ENCODE data around the gene MAGI2.
"Not testable (repeated sequence)": the region's sequence is repeated elsewhere in the genome, so short reads cannot be mapped to it uniquely, and the experiment has no call there.

MAGI2 gene

DNA sequence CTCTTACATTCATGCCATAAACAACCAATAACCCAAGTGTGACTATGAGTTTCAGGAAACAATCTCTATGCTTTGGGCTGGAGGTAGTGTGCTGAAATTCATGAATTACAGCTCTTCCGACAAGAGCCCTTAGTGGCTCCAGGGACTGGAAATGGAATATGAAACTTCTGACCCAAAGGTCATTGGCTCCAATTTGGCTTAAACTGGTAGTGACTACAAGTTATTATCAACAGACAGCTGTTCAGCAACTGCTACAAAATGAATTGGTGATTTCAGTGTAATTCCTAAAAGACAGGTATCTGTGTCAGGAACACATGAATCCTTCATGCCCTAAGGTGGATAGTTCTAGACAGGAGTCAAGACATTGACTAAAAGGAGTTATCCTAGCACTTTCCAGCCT, 909.5 kb downstream of the MAGI2 start:
- DNase-seq (ENCODE audit: low read depth) = no peak

DNA sequence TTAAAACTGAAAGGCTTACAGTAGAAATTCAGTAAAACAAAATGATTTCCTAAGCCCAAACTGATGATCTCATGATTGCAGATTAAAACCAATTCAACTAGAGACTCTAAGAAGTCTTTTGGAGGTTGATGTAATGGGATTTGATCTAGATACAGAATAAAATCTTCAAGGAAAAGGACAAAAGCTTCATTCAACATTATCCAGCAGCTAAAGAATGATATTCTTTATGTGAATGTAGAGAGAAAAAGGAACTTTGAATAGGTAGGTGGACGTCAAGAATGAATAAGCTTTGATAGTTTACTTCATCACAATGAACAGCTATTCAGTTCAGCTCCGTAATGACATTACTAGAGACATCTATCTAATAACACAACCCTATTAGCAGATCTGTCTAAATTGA, 910.5 kb downstream of the MAGI2 start:
- DNase-seq (ENCODE audit: low read depth) = no peak

DNA sequence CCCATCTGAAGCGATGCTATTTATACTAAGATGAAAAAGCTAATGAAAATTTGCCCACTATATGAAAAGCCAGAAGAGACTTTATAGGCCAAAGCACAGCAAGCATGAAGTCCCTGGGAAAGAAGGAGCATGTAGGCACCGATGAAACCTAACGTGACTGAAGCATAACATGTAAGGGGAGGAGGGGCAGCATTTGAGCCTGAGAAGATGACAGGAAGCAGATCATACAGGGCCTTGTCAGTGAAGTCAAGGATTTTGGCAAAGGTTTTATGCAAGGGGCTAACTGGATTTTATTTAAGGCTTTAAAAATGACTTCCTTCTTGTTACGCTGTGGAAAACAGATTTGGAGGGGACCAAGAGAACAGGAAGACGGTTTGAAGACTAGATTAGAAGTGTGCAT, 910.9 kb downstream of the MAGI2 start:
- DNase-seq (ENCODE audit: low read depth) = no peak

DNA sequence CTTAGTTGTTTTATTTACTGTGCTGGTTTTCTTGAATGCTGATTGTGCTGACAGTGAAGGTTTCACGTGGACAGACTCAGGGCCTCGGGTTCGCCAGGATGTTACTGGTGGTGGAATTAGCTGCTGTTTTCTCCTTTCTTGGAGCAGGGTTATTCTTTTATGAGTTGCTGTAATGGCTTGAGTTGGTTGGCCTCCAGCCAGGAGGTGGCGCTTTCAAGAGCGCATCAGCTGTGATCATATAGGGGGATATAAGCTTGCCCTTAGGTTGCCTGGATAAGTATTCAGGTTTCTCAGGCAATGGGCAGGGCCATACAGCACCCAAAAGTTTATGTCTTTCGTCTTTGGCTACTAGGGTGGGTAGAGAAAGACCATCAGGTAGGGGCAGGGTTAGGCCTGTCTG, 913.6 kb downstream of the MAGI2 start:
- DNase-seq (ENCODE audit: low read depth) = no peak

DNA sequence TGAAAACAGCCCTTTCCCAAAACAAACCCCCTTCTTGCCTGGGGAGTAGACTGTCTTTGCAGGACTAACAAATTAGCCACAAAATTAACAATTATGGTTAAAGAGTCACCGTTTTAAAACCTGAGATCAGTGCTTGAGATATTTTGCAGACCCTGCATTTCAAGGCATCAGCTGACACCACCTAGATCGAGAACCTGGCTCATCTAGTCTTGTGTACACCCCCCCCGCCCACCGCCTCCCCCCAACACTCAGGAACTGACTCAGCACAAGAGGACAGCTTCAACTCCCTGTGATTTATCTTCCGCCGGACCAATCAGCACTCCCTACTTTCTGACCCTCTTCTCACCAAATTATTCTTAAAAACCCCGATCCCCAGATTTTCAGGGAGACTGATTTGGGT, 917.8 kb downstream of the MAGI2 start:
- no peak for DNase-seq (ENCODE audit: low read depth)

DNA sequence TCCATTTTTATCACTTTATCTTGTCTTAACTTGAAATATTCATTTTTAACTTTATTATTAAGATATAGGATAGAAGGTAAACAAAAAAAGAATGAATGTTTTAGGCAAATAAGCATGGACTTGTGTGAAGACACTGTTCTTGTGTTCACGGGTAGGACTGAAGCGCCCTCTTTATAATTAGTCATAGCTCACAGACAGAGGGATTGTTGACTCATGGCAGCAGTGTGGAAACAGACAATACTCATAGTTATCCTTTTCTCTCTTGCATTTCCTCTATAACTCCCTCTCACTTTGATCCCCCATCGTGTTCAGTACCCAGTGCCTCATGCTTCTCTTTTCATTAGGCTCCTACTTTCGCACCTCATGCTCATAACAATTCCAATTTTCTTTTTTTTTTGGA, 923.1 kb downstream of the MAGI2 start:
- DNase-seq (ENCODE audit: low read depth) = no peak

DNA sequence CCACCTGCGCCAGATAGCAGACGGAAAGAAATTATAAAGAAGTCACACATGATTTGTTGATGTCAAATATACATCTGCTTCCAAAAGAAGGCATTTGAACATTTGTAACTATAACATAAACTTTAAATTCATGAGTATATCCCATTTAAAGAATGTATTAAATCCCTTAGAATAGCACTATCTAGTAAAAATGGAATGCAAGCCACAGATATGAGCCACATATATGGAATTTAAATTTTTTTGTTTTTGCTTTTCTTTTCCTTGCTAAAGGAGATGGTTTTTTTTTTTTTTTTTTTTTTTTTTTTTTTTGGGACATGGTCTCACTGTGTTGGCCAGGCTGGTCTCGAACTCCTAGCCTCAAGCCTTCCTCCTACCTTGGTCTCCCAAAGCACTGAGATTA, 924.1 kb downstream of the MAGI2 start:
- no peak for DNase-seq (ENCODE audit: low read depth)

DNA sequence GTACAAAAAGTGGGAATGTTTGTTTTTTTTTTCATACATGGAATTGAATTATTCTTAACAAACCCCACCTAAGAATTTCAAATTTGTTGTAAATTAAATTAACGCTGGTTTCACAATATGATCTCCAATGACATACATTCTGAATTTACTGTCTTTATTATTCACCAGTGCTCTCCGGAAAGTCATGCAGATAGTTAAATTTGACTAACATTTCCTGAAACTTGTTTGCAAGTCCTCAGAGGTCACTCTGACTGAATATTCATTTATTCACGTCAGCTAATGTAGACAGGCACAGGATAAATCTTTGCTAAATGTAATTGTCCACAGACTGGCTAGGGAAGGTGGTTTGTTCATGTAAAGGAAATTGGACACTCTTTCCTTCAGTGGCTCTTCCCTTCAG, 924.5 kb downstream of the MAGI2 start:
- DNase-seq (ENCODE audit: low read depth) = no peak

DNA sequence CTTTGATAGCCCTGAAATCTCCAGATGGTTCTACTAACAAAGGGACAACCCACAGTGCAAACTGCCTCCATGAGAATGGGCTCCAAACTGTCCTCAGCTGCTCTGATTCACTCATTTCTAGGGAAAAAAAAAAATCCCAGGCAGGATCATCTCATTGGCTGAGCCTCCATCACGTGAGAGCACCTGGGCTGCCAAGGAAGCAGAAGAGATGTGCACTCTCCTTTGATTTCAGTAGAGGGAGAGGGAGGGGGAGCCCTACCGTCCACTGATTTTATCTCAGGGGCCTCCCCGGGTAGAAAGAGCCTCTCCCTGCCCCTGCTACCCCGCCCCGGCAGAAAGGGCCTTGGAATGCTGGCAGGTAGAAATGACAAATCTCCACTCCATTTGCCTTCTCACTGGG, 929.5 kb downstream of the MAGI2 start:
- DNase-seq (ENCODE audit: low read depth) = no peak

DNA sequence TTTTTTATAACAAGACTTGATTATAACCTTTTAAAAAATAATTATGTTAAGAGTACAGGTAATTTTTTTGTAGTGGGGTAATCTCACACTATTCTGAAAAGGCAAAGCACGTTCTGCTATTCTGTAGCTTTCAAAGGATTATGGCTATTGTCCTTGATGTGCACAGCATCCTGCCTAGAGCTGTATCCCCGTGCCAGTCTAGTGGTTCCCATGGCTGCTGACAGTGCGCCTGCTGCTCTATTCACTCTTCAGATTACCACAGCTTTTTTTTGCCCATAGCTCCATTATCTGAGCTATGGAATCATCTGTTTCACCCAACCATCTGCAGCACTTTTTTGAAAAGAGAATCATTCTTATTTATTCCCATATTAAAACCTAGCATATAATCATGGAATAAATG, 931.5 kb downstream of the MAGI2 start:
- no peak for DNase-seq (ENCODE audit: low read depth)

DNA sequence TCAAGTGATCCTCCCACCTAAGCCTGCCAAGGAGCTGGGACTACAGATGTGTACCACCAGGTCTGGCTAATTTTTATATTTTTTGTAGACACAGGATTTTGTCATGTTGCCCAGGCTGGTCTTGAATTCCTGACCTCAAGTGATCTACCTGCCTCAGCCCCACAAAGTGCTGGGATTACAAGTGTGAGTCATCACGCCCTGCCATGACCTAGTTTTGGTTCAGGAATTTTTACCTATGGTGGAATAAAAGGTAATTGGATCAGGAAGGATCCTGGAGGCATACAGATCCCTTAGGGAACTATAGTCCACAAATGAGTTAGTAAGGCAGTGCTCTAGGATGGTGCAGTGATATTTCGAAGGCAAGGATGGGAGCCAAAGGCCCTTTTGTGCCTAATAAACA, 937.0 kb downstream of the MAGI2 start:
- no peak for DNase-seq (ENCODE audit: low read depth)

DNA sequence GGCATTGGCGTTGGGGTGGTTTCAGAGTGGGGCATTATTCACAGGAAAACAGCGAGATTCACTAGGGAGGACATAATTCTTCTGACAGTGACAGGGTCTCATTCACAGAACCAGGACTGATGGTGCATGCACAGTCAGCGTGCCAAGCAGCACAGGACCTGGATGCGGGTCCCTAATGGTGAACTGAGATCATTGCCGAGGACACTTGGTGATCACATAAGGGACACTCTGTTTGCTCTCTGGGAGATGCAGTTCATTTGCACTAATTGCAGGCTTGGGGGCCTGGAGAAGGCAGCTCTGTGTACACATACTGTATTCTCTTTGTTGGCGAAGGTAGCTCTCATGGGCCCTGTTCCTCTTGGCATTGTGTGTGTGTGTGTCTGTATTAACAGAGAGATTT, 938.8 kb downstream of the MAGI2 start:
- DNase-seq (ENCODE audit: low read depth) = no peak

DNA sequence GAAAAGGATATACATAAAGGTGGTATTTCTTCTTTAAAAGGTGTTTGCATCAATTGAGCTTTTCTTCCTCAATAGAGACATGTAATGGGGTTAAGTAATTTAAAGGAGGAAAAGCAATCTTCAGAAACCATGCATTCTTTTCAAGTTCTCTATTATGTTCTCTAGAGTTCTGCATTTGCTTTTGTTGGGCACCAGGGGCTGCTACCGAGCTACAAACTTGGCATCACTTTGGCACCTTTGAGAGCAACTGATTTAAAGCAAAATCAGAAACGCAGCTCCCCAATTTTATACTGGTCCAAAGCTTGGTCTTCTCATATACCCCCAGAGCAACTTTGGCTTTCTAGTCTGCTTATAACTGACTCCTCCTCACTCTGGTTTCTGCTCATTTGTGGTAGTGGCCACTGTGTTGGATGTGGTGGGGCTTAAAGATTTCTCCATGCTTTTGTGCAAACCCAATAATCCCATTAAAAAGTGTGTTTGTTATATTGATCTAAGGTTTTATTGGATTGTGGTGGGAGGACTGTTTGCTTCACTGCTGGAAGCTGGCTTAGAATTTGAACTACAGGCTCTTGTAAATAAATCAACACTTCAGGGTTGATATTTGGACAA, 942.8 kb downstream of the MAGI2 start:
- no peak for DNase-seq (ENCODE audit: low read depth)

DNA sequence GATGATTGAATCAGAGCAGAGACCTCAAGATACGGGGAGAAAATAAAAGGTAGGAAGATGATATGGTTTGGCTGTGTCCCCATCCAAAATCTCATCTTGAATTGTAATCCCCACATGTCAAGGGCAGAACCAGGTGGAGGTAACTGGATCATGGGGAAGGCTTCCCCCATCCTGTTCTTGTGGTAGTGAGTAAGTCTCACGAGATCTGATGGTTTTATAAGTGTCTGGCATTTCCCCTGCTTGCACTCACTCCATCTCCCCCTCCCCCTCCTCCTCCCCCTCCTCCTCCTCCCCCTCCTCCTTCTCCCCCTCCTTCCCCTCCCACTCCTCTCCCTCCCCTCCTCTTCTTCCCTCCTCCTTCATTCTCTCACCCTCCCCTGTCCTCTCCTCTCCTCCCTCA, 950.2 kb downstream of the MAGI2 start:
- not testable (repeated sequence) for DNase-seq (ENCODE audit: low read depth)

DNA sequence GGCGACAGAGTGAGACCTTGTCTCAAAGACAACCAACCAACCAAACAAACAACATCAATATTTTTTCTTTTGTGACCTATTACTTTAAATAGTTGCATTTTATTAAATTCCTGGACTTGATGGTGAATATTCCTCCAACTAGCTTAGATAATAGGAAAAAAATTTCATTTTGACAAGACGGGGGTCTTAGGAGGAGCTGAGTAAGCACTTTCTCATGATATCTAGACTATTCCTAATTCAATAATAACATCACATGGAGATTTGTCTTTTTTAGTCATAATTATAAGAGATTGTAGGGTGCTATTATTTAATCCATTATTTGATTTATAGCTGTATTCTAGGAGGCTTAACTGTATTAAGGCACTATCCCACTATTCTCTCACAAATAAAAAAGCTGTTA, 952.4 kb downstream of the MAGI2 start:
- no peak for DNase-seq (ENCODE audit: low read depth)

DNA sequence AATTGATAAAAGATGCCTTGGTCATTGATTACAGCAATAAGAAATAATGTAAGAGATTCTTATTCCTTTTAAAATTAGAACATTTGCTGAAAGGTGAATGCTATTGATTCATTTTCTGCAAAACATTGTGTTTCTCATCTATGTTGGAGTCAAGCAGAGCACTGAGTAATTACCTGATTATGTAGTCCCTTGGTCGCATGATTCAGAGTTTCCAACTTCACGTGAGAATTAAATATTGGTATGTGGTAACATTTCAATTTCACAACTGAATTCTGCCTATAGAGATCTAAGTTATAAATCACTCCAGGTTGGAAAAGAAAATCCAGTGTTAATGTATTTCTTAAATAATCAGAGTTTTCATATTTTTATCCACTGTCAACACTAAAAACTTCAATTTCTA, 953.5 kb downstream of the MAGI2 start:
- DNase-seq (ENCODE audit: low read depth) = no peak

DNA sequence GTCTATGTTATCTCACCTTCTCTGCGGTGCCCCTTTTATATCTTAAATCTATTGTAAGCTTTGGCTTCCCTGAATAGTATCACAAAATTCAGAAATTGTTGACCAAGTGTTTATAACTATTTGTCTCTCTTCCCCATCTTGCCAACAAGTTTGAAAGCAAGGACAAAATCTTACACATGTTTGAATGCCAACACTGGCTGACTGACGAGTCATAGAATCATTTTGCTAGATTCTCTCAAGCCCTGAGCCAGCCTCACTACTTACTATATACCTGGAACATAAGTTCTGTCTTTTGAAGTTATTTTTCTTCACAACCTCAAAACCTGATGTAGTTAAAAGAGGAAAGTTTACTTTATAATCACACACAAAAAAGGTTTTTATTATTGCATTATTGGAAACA, 954.2 kb downstream of the MAGI2 start:
- DNase-seq (ENCODE audit: low read depth) = no peak

DNA sequence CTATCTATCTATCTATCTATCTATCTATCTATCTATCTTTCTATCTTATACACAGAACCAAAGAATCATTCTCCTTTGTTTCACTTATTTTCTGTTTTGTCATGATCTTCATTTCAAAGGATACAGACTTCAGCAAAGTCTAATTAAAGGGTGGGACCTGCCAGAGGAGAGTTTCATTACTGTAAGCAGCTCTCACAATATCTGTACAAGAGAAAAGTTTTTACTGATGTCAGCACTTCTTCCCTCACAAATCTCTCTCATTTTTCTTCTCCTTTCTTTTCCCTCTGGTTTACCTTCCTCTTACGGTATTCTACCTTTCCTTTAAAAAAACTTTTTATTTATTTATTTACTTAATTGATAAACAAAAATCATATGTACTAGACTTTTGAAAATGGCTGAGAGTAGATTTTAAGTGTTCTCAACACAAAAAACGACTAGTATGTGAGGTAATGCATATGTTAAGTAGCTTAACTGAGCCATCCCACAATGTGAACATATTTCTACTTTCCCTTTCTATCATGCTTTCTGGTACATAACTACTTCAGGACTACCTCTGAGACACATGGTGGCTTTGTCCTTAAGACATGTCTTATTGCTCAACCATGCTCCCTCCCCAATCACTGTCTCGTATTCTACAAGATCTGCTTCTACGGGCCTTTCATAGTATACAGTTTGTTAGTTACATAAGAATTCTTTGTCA, 955.6 kb downstream of the MAGI2 start:
- DNase-seq (ENCODE audit: low read depth) = no peak

DNA sequence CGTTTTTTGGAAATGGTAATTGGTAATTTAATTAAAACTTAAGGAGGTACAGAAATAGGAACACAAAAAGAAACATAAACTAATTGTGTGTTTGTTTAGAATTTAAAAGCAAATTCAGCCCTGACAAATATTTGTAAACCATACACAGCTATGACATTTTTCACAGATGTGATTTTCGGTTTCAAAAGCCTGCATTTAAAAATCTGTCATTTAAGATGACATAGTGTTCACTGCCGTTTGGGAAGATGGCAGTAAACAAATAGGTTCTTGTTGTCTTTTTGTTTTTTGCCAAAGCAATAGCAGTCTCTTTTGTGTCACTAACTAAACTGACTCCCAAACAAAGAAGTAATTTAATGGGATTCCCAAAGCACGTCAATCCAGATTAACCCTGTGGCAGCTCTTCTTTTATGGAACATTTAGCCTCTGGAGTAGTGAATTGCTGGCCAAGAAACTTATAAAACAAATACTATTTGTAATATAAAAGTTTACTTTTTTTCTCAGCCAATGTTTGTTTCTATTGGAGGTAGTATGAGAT, 957.3 kb downstream of the MAGI2 start:
- DNase-seq (ENCODE audit: low read depth) = no peak

DNA sequence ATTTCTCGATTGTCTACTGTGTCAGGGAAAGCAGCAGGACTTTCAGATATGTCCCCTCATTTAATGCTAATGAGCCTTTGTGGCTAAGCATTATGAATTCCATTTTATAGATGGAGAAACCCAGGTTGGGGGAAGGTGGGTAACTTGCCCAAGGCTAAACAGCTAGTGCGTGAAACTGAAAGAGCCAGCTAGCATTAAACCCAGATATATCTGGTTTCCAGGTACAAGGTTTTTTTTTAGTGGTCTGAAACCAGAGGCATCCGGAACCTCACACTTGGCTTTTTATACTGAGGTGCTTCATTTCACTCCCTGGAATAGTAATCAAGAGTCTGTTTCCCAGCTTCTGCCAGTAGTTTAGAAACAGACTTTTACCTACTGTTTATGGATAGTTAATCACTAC, 960.1 kb downstream of the MAGI2 start:
- no peak for DNase-seq (ENCODE audit: low read depth)

DNA sequence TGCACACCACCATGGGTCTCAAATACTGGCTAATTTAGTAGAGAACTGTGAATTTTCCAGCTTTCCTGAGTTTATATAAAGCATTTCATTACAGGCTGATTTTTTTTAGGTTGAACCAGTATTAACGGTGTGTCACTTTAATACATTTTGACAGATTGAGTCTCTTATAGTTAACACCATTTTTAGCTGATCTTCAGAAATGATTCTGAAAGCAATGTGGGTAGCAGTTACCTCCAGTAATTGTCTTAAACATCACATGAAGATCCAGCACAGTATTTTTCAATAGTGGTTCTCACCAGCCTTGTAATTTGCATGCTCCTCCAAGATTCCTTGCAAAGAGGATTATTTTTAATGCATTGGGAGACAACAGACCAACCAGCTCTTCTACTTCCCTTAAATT, 961.3 kb downstream of the MAGI2 start:
- DNase-seq (ENCODE audit: low read depth) = no peak

DNA sequence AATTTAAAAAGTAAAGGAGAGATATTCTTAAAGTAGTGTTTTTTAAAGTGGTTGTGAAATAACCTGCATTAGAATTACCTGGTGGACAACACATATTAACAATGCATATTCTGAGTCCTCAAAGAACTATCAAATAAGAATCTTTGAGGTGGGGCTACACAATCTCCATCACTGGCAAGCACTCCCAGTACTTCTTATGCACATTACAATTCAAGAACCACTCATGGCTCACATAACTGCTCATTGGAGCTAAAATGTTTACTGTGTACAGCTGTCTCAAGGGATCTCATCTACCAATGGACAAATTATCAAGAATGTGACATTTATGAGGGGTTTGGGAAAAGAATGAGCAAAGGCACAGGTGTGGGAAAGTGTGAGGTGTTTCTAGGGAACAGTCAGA, 962.9 kb downstream of the MAGI2 start:
- DNase-seq (ENCODE audit: low read depth) = no peak

DNA sequence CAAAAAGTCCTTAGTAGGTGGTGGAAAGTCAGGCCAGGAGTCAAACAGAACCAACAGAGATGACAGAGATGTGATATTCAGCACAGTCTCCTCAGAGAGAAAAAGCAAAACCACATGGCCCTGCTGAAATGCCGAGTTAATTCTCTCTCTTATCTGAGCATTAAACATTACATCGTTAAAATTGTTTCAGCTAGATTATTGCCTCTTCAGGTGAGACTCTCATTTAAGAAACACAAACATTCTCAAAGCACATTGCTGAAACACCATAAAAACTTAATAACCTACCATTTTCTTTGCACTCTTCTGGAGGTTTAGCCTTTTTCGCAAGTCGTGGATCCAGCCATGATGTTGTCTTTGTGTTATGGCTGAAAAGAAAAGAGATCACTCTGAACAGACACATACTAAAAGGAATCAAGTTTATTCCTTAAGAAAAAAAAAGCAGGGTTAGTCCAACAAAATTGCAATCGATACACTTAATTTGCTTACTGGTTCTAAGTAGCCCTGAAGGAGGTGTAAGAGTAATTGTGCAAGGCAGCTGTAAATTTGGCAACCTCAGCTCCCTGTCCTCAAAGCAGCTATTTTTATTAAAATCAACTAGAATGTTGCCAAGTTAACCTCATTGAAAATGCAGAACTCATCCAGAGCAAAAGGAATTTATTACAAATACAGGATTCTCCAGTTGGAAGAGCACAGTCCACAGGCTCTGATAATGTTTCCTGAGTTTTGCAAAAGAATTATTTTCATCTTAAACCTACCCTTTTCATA, 963.8 kb downstream of the MAGI2 start:
- DNase-seq (ENCODE audit: low read depth) = no peak
